Vagina (tissue), 2 donors: Measurements from ENCODE around the gene TDRKH.
A peak's percentile ranks its signal among the peaks of the same experiment; 100 is the strongest.
"Not testable (repeated sequence)": the region's sequence is repeated elsewhere in the genome, so short reads cannot be mapped to it uniquely, and the experiment has no call there.

Experiments
- POLR2A ChIP-seq, 2 donors: fragments of 450-650 bp; IDR thresholded peaks; one replicate each; pipeline ENCODE4 v1.6.1; 2017; ENCODE audit warnings: antibody characterized with exemption in 2 of 2, mild to moderate bottlenecking in 2 of 2, moderate library complexity in 2 of 2
- POLR2AphosphoS5 ChIP-seq, 2 donors: sonication (generic); formaldehyde crosslinking; IDR thresholded peaks; one replicate each; pipeline ENCODE4 v1.9.0; 2017; ENCODE audit warnings: antibody characterized with exemption in 2 of 2, mild to moderate bottlenecking in 2 of 2, low read depth in 1 of 2; ENCODE audit not compliant: insufficient read depth in 1 of 2
- TF ChIP-seq, protein P1 (sequence below), 3 experiments: fragments of 450-650 bp in 2 of 3; fragments of 200-600 bp in 1 of 3; sonication (generic) in 1 of 3; IDR thresholded peaks; one replicate each; pipeline ENCODE4 v1.5.1; 2017 to 2019; ENCODE audit warnings: antibody characterized with exemption in 3 of 3, mild to moderate bottlenecking in 2 of 3, moderate library complexity in 2 of 3

DNA sequence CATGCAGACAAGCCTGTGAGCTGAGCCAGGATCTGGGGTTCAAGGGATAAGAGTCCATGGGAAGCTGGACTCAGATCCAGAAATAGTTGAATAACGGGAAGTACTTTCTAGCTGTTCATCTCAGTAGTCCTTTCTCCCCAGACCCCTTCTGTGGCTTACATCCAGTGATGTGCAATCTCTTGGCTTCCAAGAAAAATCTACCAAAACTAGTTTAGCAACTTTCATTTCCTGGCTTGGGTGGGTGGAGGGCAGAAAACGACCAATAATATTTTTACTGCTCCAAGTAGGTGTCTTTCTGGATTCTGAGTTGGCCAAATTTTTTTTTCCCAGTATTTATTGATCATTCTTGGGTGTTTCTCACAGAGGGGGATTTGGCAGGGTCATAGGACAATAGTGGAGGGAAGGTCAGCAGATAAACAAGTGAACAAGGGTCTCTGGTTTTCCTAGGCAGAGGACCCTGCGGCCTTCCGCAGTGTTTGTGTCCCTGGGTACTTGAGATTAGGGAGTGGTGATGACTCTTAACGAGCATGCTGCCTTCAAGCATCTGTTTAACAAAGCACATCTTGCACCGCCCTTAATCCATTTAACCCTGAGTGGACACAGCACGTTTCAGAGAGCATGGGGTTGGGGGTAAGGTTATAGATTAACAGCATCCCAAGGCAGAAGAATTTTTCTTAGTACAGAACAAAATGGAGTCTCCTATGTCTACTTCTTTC lies 21.8 kb downstream of the TDRKH start:
- not testable (repeated sequence) for TF ChIP-seq POLR2A (IDR thresholded peaks at IDR 0.05)
- TF ChIP-seq, protein P1, sequence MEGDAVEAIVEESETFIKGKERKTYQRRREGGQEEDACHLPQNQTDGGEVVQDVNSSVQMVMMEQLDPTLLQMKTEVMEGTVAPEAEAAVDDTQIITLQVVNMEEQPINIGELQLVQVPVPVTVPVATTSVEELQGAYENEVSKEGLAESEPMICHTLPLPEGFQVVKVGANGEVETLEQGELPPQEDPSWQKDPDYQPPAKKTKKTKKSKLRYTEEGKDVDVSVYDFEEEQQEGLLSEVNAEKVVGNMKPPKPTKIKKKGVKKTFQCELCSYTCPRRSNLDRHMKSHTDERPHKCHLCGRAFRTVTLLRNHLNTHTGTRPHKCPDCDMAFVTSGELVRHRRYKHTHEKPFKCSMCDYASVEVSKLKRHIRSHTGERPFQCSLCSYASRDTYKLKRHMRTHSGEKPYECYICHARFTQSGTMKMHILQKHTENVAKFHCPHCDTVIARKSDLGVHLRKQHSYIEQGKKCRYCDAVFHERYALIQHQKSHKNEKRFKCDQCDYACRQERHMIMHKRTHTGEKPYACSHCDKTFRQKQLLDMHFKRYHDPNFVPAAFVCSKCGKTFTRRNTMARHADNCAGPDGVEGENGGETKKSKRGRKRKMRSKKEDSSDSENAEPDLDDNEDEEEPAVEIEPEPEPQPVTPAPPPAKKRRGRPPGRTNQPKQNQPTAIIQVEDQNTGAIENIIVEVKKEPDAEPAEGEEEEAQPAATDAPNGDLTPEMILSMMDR (IDR thresholded peaks at IDR 0.05), result not testable (repeated sequence)
- TF ChIP-seq POLR2AphosphoS5 (IDR thresholded peaks at IDR 0.05; ENCODE audit: insufficient read depth in 1 of 2, low read depth in 1 of 2), result peak in 1 of 2 donors; percentile 14
